ENCODE results near the gene TRAF2. TPM values are rescaled to one million over a fixed set of nuclear protein-coding genes. Genes with fewer than 3 reads are reported as not detected.
A peak's percentile ranks its signal among the peaks of the same experiment; 100 is the strongest.

Gene TRAF2
- total and polyA plus RNA-seq, 2 donors (not counting 1 experiment from before 2014, with no cell fraction given), result 25.5 to 54.5 TPM

DNA sequence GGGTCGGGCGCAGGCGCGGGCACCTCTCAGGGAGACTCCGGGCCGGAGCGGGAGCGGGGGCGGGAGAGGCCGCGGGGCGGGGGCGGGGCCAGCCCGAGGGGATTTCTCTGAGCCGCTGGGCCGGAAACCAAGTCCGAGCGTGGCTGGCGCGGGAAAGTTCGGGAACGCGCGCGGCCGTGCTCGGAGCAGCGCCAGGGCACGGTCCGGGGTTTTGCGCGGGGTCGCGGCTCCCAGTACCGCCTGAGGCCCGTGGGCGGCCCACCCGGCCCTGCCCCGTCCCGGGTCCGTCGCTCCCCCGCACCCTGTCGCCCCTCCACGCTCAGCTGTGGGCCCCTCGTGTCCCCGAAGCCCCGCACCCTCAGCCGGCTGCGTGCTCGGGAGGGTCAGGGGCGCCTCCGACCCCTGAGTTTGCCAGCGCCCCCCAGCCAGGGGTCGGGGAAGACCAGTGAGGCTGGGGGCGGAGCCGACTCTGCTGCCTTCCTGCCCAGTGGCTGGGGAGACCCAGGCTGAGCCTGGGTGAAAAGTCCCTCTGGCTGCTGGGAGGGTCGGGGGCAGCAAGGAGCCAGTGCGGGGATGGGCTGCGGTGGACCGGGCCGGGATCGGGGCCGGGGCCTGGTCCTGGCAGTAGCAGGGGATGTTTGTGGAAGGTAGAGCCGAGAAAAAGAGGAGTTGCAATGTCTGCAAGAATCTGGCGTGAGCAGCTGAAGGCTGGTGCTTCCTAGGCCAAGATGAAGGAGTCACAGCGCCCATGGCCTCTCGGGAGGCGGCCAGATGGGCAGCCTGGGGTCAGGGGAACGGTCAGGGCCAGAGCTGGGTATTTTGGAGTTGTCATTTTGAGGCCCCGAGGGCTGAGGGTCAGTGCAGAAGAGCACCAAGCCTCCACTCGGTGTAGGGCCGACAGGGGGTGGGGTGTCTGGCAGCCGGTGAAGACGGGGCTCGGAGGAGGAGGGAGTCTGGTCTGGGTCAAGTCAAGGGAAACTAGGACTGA, 588 bp downstream of the TRAF2 start:
- Histone ChIP-seq H3K4me3 (ENCODE audit: control extremely low read depth in 1 of 5, extremely low read depth in 1 of 5, insufficient read depth in 1 of 5, low read depth in 2 of 5, low read length in 4 of 5) (peak overlapping the region; percentile 30 to 91 (median 83)), H3K36me3 (replicated peaks in 1 of 2; ENCODE audit: control extremely low read depth in 1 of 2, control insufficient read depth in 1 of 2, extremely low read depth in 1 of 2, insufficient read depth in 2 of 2, low read length in 1 of 2) (peaks cover 0 to 8% of the 10 kb centered on the region in 2 experiments), H3K4me1 (ENCODE audit: control insufficient read depth in 2 of 2, insufficient read depth in 2 of 2, low read length in 2 of 2) (peaks cover 22 to 30% of the 10 kb centered on the region in 2 donors), H3K9ac (ENCODE audit: low read length) (peak overlapping the region; percentile 95), H3K9me3 (ENCODE audit: control extremely low read depth in 1 of 3, control insufficient read depth in 2 of 3, insufficient read depth in 1 of 3, low read length in 2 of 3) (no peaks in the 10 kb centered on the region), H4K20me1 (ENCODE audit: control insufficient read depth, insufficient read depth, low read length, poor library complexity, severe bottlenecking) (peaks cover 42% of the 10 kb centered on the region), H2AFZ (ENCODE audit: insufficient read depth, low read depth, low read length, poor library complexity, severe bottlenecking) (peak overlapping the region; percentile 89), H3K79me2 (ENCODE audit: control insufficient read depth, insufficient read depth, low read length) (peaks cover 76% of the 10 kb centered on the region), H3K4me2 (replicated peaks; ENCODE audit: low read depth, low read length, poor library complexity, severe bottlenecking) (peak overlapping the region; percentile 99), H3K27ac (ENCODE audit: low read length in 2 of 2) (peak overlapping the region; percentile 78 to 99), H3K27me3 (replicated peaks in 1 of 4; ENCODE audit: control extremely low read depth in 1 of 4, control insufficient read depth in 3 of 4, insufficient read depth in 4 of 4, low read length in 3 of 4) (no peaks in the 10 kb centered on the region)
- DNase-seq (no peak), ATAC-seq (ENCODE audit: low read depth) (peak; percentile 39)
- peak overlapping the region; percentile 87 for H3K27ac Mint-ChIP-seq
- no peaks in the 10 kb centered on the region for H3K27me3 Mint-ChIP-seq
- no peaks in the 10 kb centered on the region for H3K9me3 Mint-ChIP-seq (ENCODE audit: insufficient read depth)
- 2% methylated on average over 76 of the region's 76 CpGs for WGBS (ENCODE audit: insufficient coverage)
- peak overlapping the region; percentile 91 for H3K4me3 Mint-ChIP-seq
- ChIA-PET POLR2A (interaction anchor here (0.5 to 4.7 kb wide), 5 partner anchors 10 to 87 kb away, joined by 3 to 23 read pairs (median 7); partner anchors contain the start of gene EDF1), CTCF (interaction anchor here (0.7 to 1.2 kb wide), 4 partner anchors 15 to 148 kb away, joined by 3 read pairs; partner anchors contain the start of gene AJM1)
- intact Hi-C loops (cut with micrococcal nuclease), result loop anchor here (1.0 to 10.0 kb wide), 7 partner anchors 15 to 318 kb away; partner anchors contain the start of genes EDF1, FBXW5, NDOR1 and PAXX
- peaks cover 31% of the 10 kb centered on the region for H3K4me1 Mint-ChIP-seq
- TF ChIP-seq CTCF (IDR thresholded peaks at IDR 0.05) (no peak), EZH2 (IDR thresholded peaks at IDR 0.05; ENCODE audit: borderline replicate concordance, insufficient read depth, low read depth, low read length, poor library complexity, severe bottlenecking) (no peak)
